Esophagus muscularis mucosa (tissue), 4 donors: ENCODE measurements around the gene ZSCAN25. TPM values are rescaled to one million over a fixed set of nuclear protein-coding genes. Genes with fewer than 3 reads are reported as not detected.

Experiments
- DNase-seq: peaks from one replicate; pipeline ENCODE4 v3.0.0-alpha.2; 2017; ENCODE audit errors: extremely low spot score
- H3K27ac ChIP-seq, 4 donors: fragments of 200-600 bp; sonication (generic); replicated peaks in 1 of 4; 1 replicate in 3 of 4; 2 replicates in 1 of 4; pipeline ENCODE4 v1.5.1; 2016 to 2019; ENCODE audit warnings: mild to moderate bottlenecking in 1 of 4
- H3K27me3 ChIP-seq, 4 donors: fragments of 200-600 bp; sonication (generic); one replicate each; pipeline versions ENCODE4 v1.5.1 to v1.6.0; 2016 to 2019
- H3K36me3 ChIP-seq, 4 donors: fragments of 200-600 bp; sonication (generic); one replicate each; pipeline ENCODE4 v1.5.1; 2016 to 2019
- H3K4me1 ChIP-seq, 4 donors: fragments of 200-600 bp; sonication (generic); one replicate each; pipeline ENCODE4 v1.5.1; 2016 to 2019
- H3K4me3 ChIP-seq, 4 donors: fragments of 200-600 bp; sonication (generic); 1 replicate in 2 of 4; 2 replicates in 2 of 4; pipeline ENCODE4 v1.5.1; 2016 to 2019; ENCODE audit warnings: mild to moderate bottlenecking in 4 of 4, moderate library complexity in 1 of 4
- H3K9me3 ChIP-seq, 4 donors: fragments of 200-600 bp; sonication (generic); 1 replicate in 3 of 4; 2 replicates in 1 of 4; pipeline ENCODE4 v1.5.1; 2016 to 2019
- CTCF ChIP-seq, 3 experiments: fragments of 200-600 bp in 2 of 3; fragments of 450-650 bp in 1 of 3; sonication (generic) in 2 of 3; IDR thresholded peaks; one replicate each; pipeline ENCODE4 v1.5.1; 2017 to 2019; ENCODE audit warnings: antibody characterized with exemption in 3 of 3, mild to moderate bottlenecking in 2 of 3, moderate library complexity in 1 of 3
- EP300 ChIP-seq: sonication (generic); formaldehyde crosslinking; IDR thresholded peaks from one replicate; pipeline ENCODE4 v1.6.1; 2017; ENCODE audit warnings: antibody characterized with exemption
- POLR2A ChIP-seq: fragments of 450-650 bp; IDR thresholded peaks from one replicate; pipeline ENCODE4 v1.6.1; 2017; ENCODE audit warnings: antibody characterized with exemption, moderate library complexity, mild to moderate bottlenecking, low read depth
- POLR2AphosphoS5 ChIP-seq, 2 donors: sonication (generic); formaldehyde crosslinking; IDR thresholded peaks; one replicate each; pipeline ENCODE4 v1.6.1; 2017; ENCODE audit warnings: antibody characterized with exemption in 2 of 2
- WGBS: methylation state at CpG from one replicate; pipeline ENCODE4 v1.1.5; 2018; 5-methylcytosine and 5-hydroxymethylcytosine counted together
- intact Hi-C: fragments of 100-400 bp; cut with DNase I; formaldehyde crosslinking; loops from one replicate; pipeline ENCODE4 v1.15.1; 2023
- total RNA-seq, 4 donors: library from RNA; depleted of rRNA; stranded (reverse); fragments of >200 nt; gene quantifications; one replicate each; pipeline versions ENCODE4 v1.1.0 to v1.2.1, GENCODE V29; 2016

The ZSCAN25 gene
- total RNA-seq, 4 donors from 2014 or later: 12.1 to 17.1 (median 14.2) TPM

- intact Hi-C loops: no loop called here
- 88% methylated on average over 16 of the region's 16 CpGs for WGBS
- no peak overlapping the region for H3K27ac ChIP-seq
- no peak overlapping the region for H3K4me3 ChIP-seq
- no peaks in the 10 kb centered on the region for H3K27me3 ChIP-seq
- H3K9me3 ChIP-seq: no peaks in the 10 kb centered on the region
- no peaks in the 10 kb centered on the region for H3K4me1 ChIP-seq
- H3K36me3 ChIP-seq: peaks cover 76 to 100% (median 96%) of the 10 kb centered on the region in 4 donors
- peak; percentile 84 for DNase-seq
- TF ChIP-seq POLR2A (no peak), EP300 (no peak), POLR2AphosphoS5 (IDR thresholded peaks at IDR 0.05) (no peak), CTCF (IDR thresholded peaks at IDR 0.05) (no peak)
Measured at GRCh38 chr7:99624484-99624883, 7.7 kb downstream of the ZSCAN25 start.

DNA sequence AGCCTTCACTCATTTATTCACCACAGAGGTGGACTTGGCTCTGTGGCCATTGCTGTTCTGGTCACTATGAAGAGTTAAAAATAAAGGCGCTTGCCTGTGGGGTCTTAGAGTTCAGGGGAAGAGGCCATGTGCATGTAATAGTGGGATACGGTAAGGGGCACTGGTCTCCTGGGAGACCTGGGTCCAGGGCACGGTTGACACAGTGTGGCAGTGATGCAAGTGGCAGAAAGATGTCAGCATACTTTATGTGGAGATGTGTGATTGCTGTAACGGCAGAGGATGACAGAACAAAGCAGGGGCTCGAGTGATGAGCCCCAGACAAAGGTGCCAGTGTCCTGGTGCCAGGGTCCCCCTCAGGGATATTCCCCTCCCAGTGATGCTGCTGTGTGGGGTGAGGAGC, 8.6 kb downstream of the ZSCAN25 start:
- Histone ChIP-seq H3K27me3 (no peaks in the 10 kb centered on the region), H3K4me1 (no peaks in the 10 kb centered on the region), H3K27ac (no peak overlapping the region), H3K36me3 (peaks cover 68 to 100% (median 96%) of the 10 kb centered on the region in 4 donors), H3K4me3 (no peak overlapping the region), H3K9me3 (no peaks in the 10 kb centered on the region)
- peak; percentile 55 for DNase-seq
- WGBS: 85% methylated on average over 5 of the region's 5 CpGs
- intact Hi-C loops: no loop called here
- no peak for TF ChIP-seq CTCF (IDR thresholded peaks at IDR 0.05)
- no peak for TF ChIP-seq POLR2A
- no peak for TF ChIP-seq POLR2AphosphoS5 (IDR thresholded peaks at IDR 0.05)
- TF ChIP-seq EP300: no peak

GRCh38 chr7:99625961-99626360, 9.2 kb downstream of the ZSCAN25 start:
- H3K36me3 ChIP-seq: peaks cover 61 to 100% (median 95%) of the 10 kb centered on the region in 4 donors
- no peak overlapping the region for H3K4me3 ChIP-seq
- DNase-seq: peak; percentile 57
- H3K27ac ChIP-seq: no peak overlapping the region
- 90% methylated on average over 2 of the region's 4 CpGs for WGBS
- intact Hi-C loops: no loop called here
- no peaks in the 10 kb centered on the region for H3K4me1 ChIP-seq
- H3K27me3 ChIP-seq: no peaks in the 10 kb centered on the region
- no peaks in the 10 kb centered on the region for H3K9me3 ChIP-seq
- TF ChIP-seq CTCF (IDR thresholded peaks at IDR 0.05) (no peak), POLR2AphosphoS5 (IDR thresholded peaks at IDR 0.05) (no peak), EP300 (no peak), POLR2A (no peak)

DNA sequence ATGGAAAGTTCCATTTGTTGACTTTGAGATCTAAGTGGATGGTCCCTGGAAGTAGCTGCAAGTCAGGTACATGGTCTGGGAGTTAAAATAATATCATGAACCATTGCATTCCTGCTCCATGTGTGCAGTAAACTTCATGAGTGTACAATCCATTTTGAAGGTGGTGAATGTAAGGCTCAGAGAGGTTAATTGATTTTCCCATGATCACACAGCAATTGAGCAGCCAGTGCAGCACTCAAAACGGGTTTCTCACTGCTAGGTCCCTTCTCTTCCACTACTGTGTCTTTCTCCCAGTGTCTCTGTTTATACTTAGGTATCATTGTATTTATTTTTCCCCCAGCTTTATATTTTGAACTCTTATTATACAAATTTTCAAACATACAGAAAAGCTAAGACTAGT, 9.9 kb downstream of the ZSCAN25 start:
- H3K36me3 ChIP-seq: peaks cover 54 to 100% (median 93%) of the 10 kb centered on the region in 4 donors
- no peaks in the 10 kb centered on the region for H3K27me3 ChIP-seq
- no peak overlapping the region for H3K27ac ChIP-seq
- H3K4me3 ChIP-seq: no peak overlapping the region
- 88% methylated on average over 1 of the region's 1 CpG for WGBS
- no peaks in the 10 kb centered on the region for H3K9me3 ChIP-seq
- intact Hi-C loops: no loop called here
- no peaks in the 10 kb centered on the region for H3K4me1 ChIP-seq
- no peak for TF ChIP-seq POLR2AphosphoS5 (IDR thresholded peaks at IDR 0.05)
- no peak for TF ChIP-seq EP300
- TF ChIP-seq CTCF (IDR thresholded peaks at IDR 0.05): no peak
- TF ChIP-seq POLR2A: no peak
- DNase-seq: peak; percentile 3

DNA sequence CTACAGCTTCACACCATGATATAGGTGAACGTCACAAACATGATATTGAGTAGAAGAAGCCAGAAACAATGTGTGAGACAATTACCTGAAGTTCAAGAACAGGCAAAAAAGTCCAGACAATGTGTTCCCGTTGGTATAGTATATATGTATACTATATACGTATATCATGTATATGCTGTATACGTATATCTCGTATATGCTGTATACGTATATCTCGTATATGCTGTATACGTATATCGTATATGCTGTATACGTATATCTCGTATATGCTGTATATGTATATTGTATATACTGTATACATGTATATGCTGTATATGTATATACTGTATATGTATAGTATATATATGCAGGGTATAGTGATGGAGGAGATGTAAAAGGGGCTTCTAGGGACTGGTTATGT, 10.8 kb downstream of the ZSCAN25 start:
- DNase-seq: no peak
- peaks cover 46 to 100% (median 87%) of the 10 kb centered on the region in 4 donors for H3K36me3 ChIP-seq
- no peak overlapping the region for H3K27ac ChIP-seq
- WGBS: 90% methylated on average over 11 of the region's 11 CpGs
- no peak for TF ChIP-seq CTCF (IDR thresholded peaks at IDR 0.05)
- no peak for TF ChIP-seq EP300
- no peak for TF ChIP-seq POLR2AphosphoS5 (IDR thresholded peaks at IDR 0.05)
- TF ChIP-seq POLR2A: no peak
- no peak overlapping the region for H3K4me3 ChIP-seq
- H3K9me3 ChIP-seq: no peaks in the 10 kb centered on the region
- no peaks in the 10 kb centered on the region for H3K27me3 ChIP-seq
- H3K4me1 ChIP-seq: no peaks in the 10 kb centered on the region
- intact Hi-C loops: no loop called here
